Measurements from ENCODE around the gene ZDHHC19.
"Not testable (repeated sequence)": the region's sequence is repeated elsewhere in the genome, so short reads cannot be mapped to it uniquely, and the experiment has no call there.

Gene ZDHHC19

GRCh38 chr3:196216089-196216564, 4.9 kb upstream of the ZDHHC19 start, which contains the start of gene SLC51A:
Gene SLC51A (plus strand): TSS chr3:196216534. CDS start chr3:196216713, 179 bp downstream.
- peaks cover 0 to 18% of the 10 kb centered on the region in 2 experiments for H3K27me3 ChIP-seq (ENCODE audit: control insufficient read depth in 1 of 2, insufficient read depth in 1 of 2, low read length in 2 of 2)
- no peak within 1 kb of the TSS for H3K4ac ChIP-seq (ENCODE audit: low read depth in 1 of 2, low read length in 2 of 2)
- no peak within 1 kb of the TSS for H2BK15ac ChIP-seq (ENCODE audit: low read depth, poor library complexity, severe bottlenecking)
- no peak within 1 kb of the TSS for H3K4me3 ChIP-seq (ENCODE audit: insufficient read depth in 1 of 2, low read depth in 1 of 2, low read length in 2 of 2)
- H3K14ac ChIP-seq (ENCODE audit: low read length in 2 of 2), result no peak within 1 kb of the TSS
- H3K27ac ChIP-seq (ENCODE audit: low read length, poor library complexity, severe bottlenecking), result no peak within 1 kb of the TSS
- no peaks in the 10 kb centered on the region for H3K36me3 ChIP-seq (ENCODE audit: control insufficient read depth in 1 of 2, insufficient read depth in 2 of 2, low read depth in 1 of 2, low read length in 2 of 2)
- no peak within 1 kb of the TSS for H3K23ac ChIP-seq (ENCODE audit: low read length in 2 of 2)
- H2BK12ac ChIP-seq (ENCODE audit: low read length in 2 of 2), result no peak within 1 kb of the TSS
- no peak within 1 kb of the TSS for H2BK5ac ChIP-seq (ENCODE audit: low read depth, low read length, poor library complexity, severe bottlenecking)
- H3K9me3 ChIP-seq (ENCODE audit: control insufficient read depth, low read length), result no peaks in the 10 kb centered on the region
- H2BK120ac ChIP-seq (ENCODE audit: low read depth, low read length), result no peak within 1 kb of the TSS
- H3K79me1 ChIP-seq (replicated peaks; ENCODE audit: low read length, poor library complexity, severe bottlenecking), result no peaks in the 10 kb centered on the region
- no peak within 1 kb of the TSS for H2AK5ac ChIP-seq (ENCODE audit: low read length, severe bottlenecking)
- H4K8ac ChIP-seq (ENCODE audit: low read length), result no peak within 1 kb of the TSS
- no peak for DNase-seq
- H4K91ac ChIP-seq (ENCODE audit: low read length), result no peak within 1 kb of the TSS
- 55% methylated on average over 14 of the region's 15 CpGs for WGBS
- H3K4me1 ChIP-seq (ENCODE audit: control insufficient read depth, insufficient read depth, low read depth, low read length), result peaks cover 15% of the 10 kb centered on the region
- no peak within 1 kb of the TSS for H3K18ac ChIP-seq (ENCODE audit: low read depth in 1 of 2, low read length in 2 of 2)
- H3K4me2 ChIP-seq (ENCODE audit: low read length, poor library complexity, severe bottlenecking), result no peak within 1 kb of the TSS
- no peak within 1 kb of the TSS for H2AFZ ChIP-seq (ENCODE audit: low read depth, low read length)
- H3K9ac ChIP-seq (ENCODE audit: low read length), result no peak within 1 kb of the TSS

GRCh38 chr3:196215493-196216020, 4.4 kb upstream of the ZDHHC19 start:
- H4K8ac ChIP-seq (ENCODE audit: low read length), result no peak overlapping the region
- H2AFZ ChIP-seq (ENCODE audit: low read depth, low read length), result no peak overlapping the region
- H3K4me1 ChIP-seq (ENCODE audit: control insufficient read depth, insufficient read depth, low read depth, low read length), result peaks cover 15% of the 10 kb centered on the region
- no peak overlapping the region for H3K4me3 ChIP-seq (ENCODE audit: insufficient read depth in 1 of 2, low read depth in 1 of 2, low read length in 2 of 2)
- no peak overlapping the region for H2BK5ac ChIP-seq (ENCODE audit: low read depth, low read length, poor library complexity, severe bottlenecking)
- H3K4me2 ChIP-seq (ENCODE audit: low read length, poor library complexity, severe bottlenecking), result no peak overlapping the region
- H3K9ac ChIP-seq (ENCODE audit: low read length), result no peak overlapping the region
- H2AK5ac ChIP-seq (ENCODE audit: low read length, severe bottlenecking), result no peak overlapping the region
- H3K18ac ChIP-seq (ENCODE audit: low read depth in 1 of 2, low read length in 2 of 2), result no peak overlapping the region
- H4K91ac ChIP-seq (ENCODE audit: low read length), result no peak overlapping the region
- H3K36me3 ChIP-seq (ENCODE audit: control insufficient read depth in 1 of 2, insufficient read depth in 2 of 2, low read depth in 1 of 2, low read length in 2 of 2), result no peaks in the 10 kb centered on the region
- H2BK12ac ChIP-seq (ENCODE audit: low read length in 2 of 2), result no peak overlapping the region
- H3K79me1 ChIP-seq (replicated peaks; ENCODE audit: low read length, poor library complexity, severe bottlenecking), result no peaks in the 10 kb centered on the region
- H3K27ac ChIP-seq (ENCODE audit: low read length, poor library complexity, severe bottlenecking), result no peak overlapping the region
- no peak overlapping the region for H3K23ac ChIP-seq (ENCODE audit: low read length in 2 of 2)
- no peak overlapping the region for H3K14ac ChIP-seq (ENCODE audit: low read length in 2 of 2)
- no peak overlapping the region for H2BK15ac ChIP-seq (ENCODE audit: low read depth, poor library complexity, severe bottlenecking)
- 79% methylated on average over 10 of the region's 10 CpGs for WGBS
- H3K4ac ChIP-seq (ENCODE audit: low read depth in 1 of 2, low read length in 2 of 2), result no peak overlapping the region
- H2BK120ac ChIP-seq (ENCODE audit: low read depth, low read length), result no peak overlapping the region
- DNase-seq, result no peak
- H3K27me3 ChIP-seq (ENCODE audit: control insufficient read depth in 1 of 2, insufficient read depth in 1 of 2, low read length in 2 of 2), result peaks cover 3 to 24% of the 10 kb centered on the region in 2 experiments
- no peaks in the 10 kb centered on the region for H3K9me3 ChIP-seq (ENCODE audit: control insufficient read depth, low read length)

- H2BK5ac ChIP-seq (ENCODE audit: low read depth, low read length, poor library complexity, severe bottlenecking), result no peak overlapping the region
- no peak overlapping the region for H3K23ac ChIP-seq (ENCODE audit: low read length in 2 of 2)
- no peaks in the 10 kb centered on the region for H3K9me3 ChIP-seq (ENCODE audit: control insufficient read depth, low read length)
- no peak overlapping the region for H2BK15ac ChIP-seq (ENCODE audit: low read depth, poor library complexity, severe bottlenecking)
- H3K9ac ChIP-seq (ENCODE audit: low read length), result no peak overlapping the region
- H3K14ac ChIP-seq (ENCODE audit: low read length in 2 of 2), result no peak overlapping the region
- peaks cover 15% of the 10 kb centered on the region for H3K4me1 ChIP-seq (ENCODE audit: control insufficient read depth, insufficient read depth, low read depth, low read length)
- no peak overlapping the region for H3K27ac ChIP-seq (ENCODE audit: low read length, poor library complexity, severe bottlenecking)
- no peak overlapping the region for H3K18ac ChIP-seq (ENCODE audit: low read depth in 1 of 2, low read length in 2 of 2)
- WGBS, result 56% methylated on average over 14 of the region's 16 CpGs
- no peak for DNase-seq
- no peak overlapping the region for H2BK120ac ChIP-seq (ENCODE audit: low read depth, low read length)
- H3K79me1 ChIP-seq (replicated peaks; ENCODE audit: low read length, poor library complexity, severe bottlenecking), result no peaks in the 10 kb centered on the region
- H2AK5ac ChIP-seq (ENCODE audit: low read length, severe bottlenecking), result no peak overlapping the region
- H4K8ac ChIP-seq (ENCODE audit: low read length), result no peak overlapping the region
- peaks cover 5 to 27% of the 10 kb centered on the region in 2 experiments for H3K27me3 ChIP-seq (ENCODE audit: control insufficient read depth in 1 of 2, insufficient read depth in 1 of 2, low read length in 2 of 2)
- H3K4ac ChIP-seq (ENCODE audit: low read depth in 1 of 2, low read length in 2 of 2), result no peak overlapping the region
- no peak overlapping the region for H3K4me3 ChIP-seq (ENCODE audit: insufficient read depth in 1 of 2, low read depth in 1 of 2, low read length in 2 of 2)
- no peak overlapping the region for H4K91ac ChIP-seq (ENCODE audit: low read length)
- no peak overlapping the region for H2BK12ac ChIP-seq (ENCODE audit: low read length in 2 of 2)
- no peak overlapping the region for H2AFZ ChIP-seq (ENCODE audit: low read depth, low read length)
- H3K4me2 ChIP-seq (ENCODE audit: low read length, poor library complexity, severe bottlenecking), result no peak overlapping the region
- no peaks in the 10 kb centered on the region for H3K36me3 ChIP-seq (ENCODE audit: control insufficient read depth in 1 of 2, insufficient read depth in 2 of 2, low read depth in 1 of 2, low read length in 2 of 2)
These were observed 3.7 kb upstream of the ZDHHC19 start for GRCh38 chr3:196214783-196215441.

- not testable (repeated sequence) for H2BK5ac ChIP-seq (ENCODE audit: low read depth, low read length, poor library complexity, severe bottlenecking); H2AFZ ChIP-seq (ENCODE audit: low read depth, low read length); H3K36me3 ChIP-seq (ENCODE audit: control insufficient read depth in 1 of 2, insufficient read depth in 2 of 2, low read depth in 1 of 2, low read length in 2 of 2); DNase-seq; H3K4me3 ChIP-seq (ENCODE audit: insufficient read depth in 1 of 2, low read depth in 1 of 2, low read length in 2 of 2); H3K4ac ChIP-seq (ENCODE audit: low read depth in 1 of 2, low read length in 2 of 2); H3K18ac ChIP-seq (ENCODE audit: low read depth in 1 of 2, low read length in 2 of 2); H3K9me3 ChIP-seq (ENCODE audit: control insufficient read depth, low read length); H3K79me1 ChIP-seq (replicated peaks; ENCODE audit: low read length, poor library complexity, severe bottlenecking); H2BK12ac ChIP-seq (ENCODE audit: low read length in 2 of 2); H3K14ac ChIP-seq (ENCODE audit: low read length in 2 of 2); H4K8ac ChIP-seq (ENCODE audit: low read length); H2BK15ac ChIP-seq (ENCODE audit: low read depth, poor library complexity, severe bottlenecking); H2AK5ac ChIP-seq (ENCODE audit: low read length, severe bottlenecking); H2BK120ac ChIP-seq (ENCODE audit: low read depth, low read length); H4K91ac ChIP-seq (ENCODE audit: low read length); H3K9ac ChIP-seq (ENCODE audit: low read length); H3K23ac ChIP-seq (ENCODE audit: low read length in 2 of 2); H3K27ac ChIP-seq (ENCODE audit: low read length, poor library complexity, severe bottlenecking); H3K4me2 ChIP-seq (ENCODE audit: low read length, poor library complexity, severe bottlenecking)
- WGBS, result 92% methylated on average over 11 of the region's 11 CpGs
- H3K4me1 ChIP-seq (ENCODE audit: control insufficient read depth, insufficient read depth, low read depth, low read length), result peaks cover 14% of the 10 kb centered on the region
- peaks cover 5 to 36% of the 10 kb centered on the region in 2 experiments for H3K27me3 ChIP-seq (ENCODE audit: control insufficient read depth in 1 of 2, insufficient read depth in 1 of 2, low read length in 2 of 2)
These were observed 1.1 kb downstream of the ZDHHC19 start for GRCh38 chr3:196209944-196210672.
